H9 (cell line): ENCODE data around the gene MYOCD. TPM values are rescaled to one million over a fixed set of nuclear protein-coding genes. Genes with fewer than 3 reads are reported as not detected.

Experiments
- DNase-seq: peaks from one replicate; pipeline ENCODE4 v3.0.0-alpha.2; 2017
- H2AFZ ChIP-seq: one replicate; pipeline ENCODE4 v1.6.1; 2013; ENCODE audit warnings: mild to moderate bottlenecking, low read length, control low read depth, moderate library complexity
- H2AK5ac ChIP-seq: 2 replicates; pipeline ENCODE4 v1.6.1; 2013; ENCODE audit warnings: low read length, control low read depth, mixed read lengths; ENCODE audit not compliant: insufficient read length
- H2BK120ac ChIP-seq: one replicate; pipeline ENCODE4 v1.6.1; 2013; ENCODE audit warnings: low read depth, mild to moderate bottlenecking, low read length, control low read depth, inconsistent platforms; ENCODE audit not compliant: poor library complexity, severe bottlenecking
- H2BK12ac ChIP-seq: 2 replicates; pipeline ENCODE4 v1.6.1; 2013; ENCODE audit warnings: low read length, control low read depth, mixed read lengths, low read depth; ENCODE audit not compliant: insufficient read length
- H2BK15ac ChIP-seq: 2 replicates; pipeline ENCODE4 v1.6.1; 2013; ENCODE audit warnings: low read depth, low read length, control low read depth
- H2BK20ac ChIP-seq: one replicate; pipeline ENCODE4 v1.6.1; 2013; ENCODE audit warnings: low read depth, mild to moderate bottlenecking, low read length, control low read depth, inconsistent platforms; ENCODE audit not compliant: poor library complexity, severe bottlenecking
- H2BK5ac ChIP-seq: 2 replicates; pipeline ENCODE4 v1.6.1; 2013; ENCODE audit warnings: low read length, control low read depth, mixed read lengths; ENCODE audit not compliant: insufficient read length
- H3K14ac ChIP-seq: 2 replicates; pipeline ENCODE4 v1.6.1; 2013; ENCODE audit warnings: low read length, control low read depth; ENCODE audit not compliant: insufficient read depth
- H3K18ac ChIP-seq: 2 replicates; pipeline ENCODE4 v1.6.1; 2013; ENCODE audit warnings: low read depth, mild to moderate bottlenecking, mixed read lengths, low read length, control low read depth; ENCODE audit not compliant: insufficient read length
- H3K23ac ChIP-seq: 2 replicates; pipeline ENCODE4 v1.6.1; 2013; ENCODE audit warnings: low read length, control low read depth, mixed read lengths, low read depth; ENCODE audit not compliant: insufficient read length
- H3K23me2 ChIP-seq: 2 replicates; pipeline ENCODE4 v1.6.1; 2013; ENCODE audit warnings: low read depth, mild to moderate bottlenecking, mixed read lengths, low read length, control low read depth; ENCODE audit not compliant: insufficient read length, poor library complexity, severe bottlenecking
- H3K27ac ChIP-seq: 2 replicates; pipeline ENCODE4 v1.5.1; 2013; ENCODE audit warnings: low read length, control low read depth, mixed read lengths, low read depth; ENCODE audit not compliant: insufficient read length
- H3K27me3 ChIP-seq: 2 replicates; pipeline ENCODE4 v1.6.1; 2013; ENCODE audit warnings: low read length, control low read depth, inconsistent platforms; ENCODE audit not compliant: insufficient read depth
- H3K4ac ChIP-seq: 2 replicates; pipeline ENCODE4 v1.6.1; 2013; ENCODE audit warnings: low read depth, mild to moderate bottlenecking, control low read depth, inconsistent platforms, low read length, moderate library complexity
- H3K4me1 ChIP-seq: 2 replicates; pipeline ENCODE4 v1.6.1; 2013; ENCODE audit warnings: low read length, control low read depth, inconsistent platforms; ENCODE audit not compliant: insufficient read depth
- H3K4me2 ChIP-seq: 2 replicates; pipeline ENCODE4 v1.6.1; 2013; ENCODE audit warnings: low read length, control low read depth, mixed read lengths; ENCODE audit not compliant: insufficient read length, insufficient read depth
- H3K56ac ChIP-seq: 2 replicates; pipeline ENCODE4 v1.6.1; 2013; ENCODE audit warnings: low read depth, mild to moderate bottlenecking, mixed read lengths, low read length, control low read depth; ENCODE audit not compliant: insufficient read length
- H3K79me1 ChIP-seq: 2 replicates; pipeline ENCODE4 v1.6.1; 2013; ENCODE audit warnings: low read depth, mild to moderate bottlenecking, moderate library complexity, low read length, control low read depth, inconsistent platforms; ENCODE audit not compliant: insufficient read depth, poor library complexity, severe bottlenecking
- H3K79me2 ChIP-seq: 2 replicates; pipeline ENCODE4 v1.6.1; 2013; ENCODE audit warnings: low read length, control low read depth, inconsistent platforms; ENCODE audit not compliant: insufficient read depth
- H3K9ac ChIP-seq: 2 replicates; pipeline ENCODE4 v1.6.1; 2013; ENCODE audit warnings: low read length, control low read depth, mixed read lengths; ENCODE audit not compliant: insufficient read length; ENCODE audit errors: extremely low read depth
- H3K9me3 ChIP-seq: one replicate; pipeline ENCODE4 v1.6.1; 2013; ENCODE audit warnings: low read depth, low read length, inconsistent platforms; ENCODE audit not compliant: control insufficient read depth
- H3T11ph ChIP-seq: one replicate; pipeline ENCODE4 v1.6.1; 2013; ENCODE audit warnings: mild to moderate bottlenecking, low read length, control low read depth, inconsistent platforms
- H4K20me1 ChIP-seq: one replicate; pipeline ENCODE4 v1.6.1; 2013; ENCODE audit not compliant: control insufficient read depth, insufficient read length, insufficient read depth
- H4K5ac ChIP-seq: 2 replicates; pipeline ENCODE4 v1.6.1; 2013; ENCODE audit warnings: low read depth, mild to moderate bottlenecking, mixed read lengths, low read length, control low read depth; ENCODE audit not compliant: insufficient read length
- H4K8ac ChIP-seq: replicated peaks from 2 replicates; pipeline ENCODE4 v1.6.1; 2013; ENCODE audit warnings: low read length, control low read depth, mixed read lengths, low read depth; ENCODE audit not compliant: insufficient read length
- H4K91ac ChIP-seq: 2 replicates; pipeline ENCODE4 v1.6.1; 2013; ENCODE audit warnings: low read depth, mild to moderate bottlenecking, moderate library complexity, mixed read lengths, low read length, control low read depth; ENCODE audit not compliant: insufficient read length
- H3K27ac Mint-ChIP-seq, 3 experiments: 2 replicates in 2 of 3; 3 replicates in 1 of 3; pipeline ENCODE4 v1.8.0; 2020 to 2021; ENCODE audit warnings: mixed read lengths in 3 of 3, mild to moderate bottlenecking in 1 of 3, moderate library complexity in 1 of 3
- H3K27me3 Mint-ChIP-seq: 2 replicates; pipeline ENCODE4 v1.8.0; 2021; ENCODE audit warnings: low read depth, mild to moderate bottlenecking, moderate library complexity, mixed read lengths
- H3K36me3 Mint-ChIP-seq, 3 experiments: 2 replicates in 2 of 3; 3 replicates in 1 of 3; pipeline ENCODE4 v1.8.0; 2020 to 2021; ENCODE audit warnings: low read depth in 3 of 3, mixed read lengths in 3 of 3; ENCODE audit not compliant: insufficient read depth in 1 of 3
- H3K4me1 Mint-ChIP-seq, 2 experiments: 2 replicates each; pipeline ENCODE4 v1.8.0; 2020; ENCODE audit warnings: mixed read lengths in 2 of 2
- H3K4me3 Mint-ChIP-seq, 2 experiments: 2 replicates in 1 of 2; 3 replicates in 1 of 2; pipeline ENCODE4 v1.8.0; 2020 to 2021; ENCODE audit warnings: mild to moderate bottlenecking in 2 of 2, mixed read lengths in 2 of 2, moderate library complexity in 1 of 2
- H3K9me3 Mint-ChIP-seq, 2 experiments: 2 replicates in 1 of 2; 3 replicates in 1 of 2; pipeline ENCODE4 v1.8.0; 2020; ENCODE audit warnings: mild to moderate bottlenecking in 2 of 2, mixed read lengths in 2 of 2, moderate library complexity in 1 of 2
- WGBS: extraction: QIAGEN DNeasy Blood & Tissue Kit; methylation state at CpG from one replicate; pipeline ENCODE4 v1.1.7; 2013; ENCODE audit warnings: missing lambda C conversion rate, low lambda C conversion rate, mixed read lengths; ENCODE audit not compliant: insufficient read length; ENCODE audit errors: extremely low coverage; 5-methylcytosine and 5-hydroxymethylcytosine counted together
- total RNA-seq: library from RNA; stranded (reverse); gene quantifications from 2 replicates; pipeline ENCODE4 v1.2.1, GENCODE V29; 2021
- TF ChIP-seq, protein P1 (sequence below): fragments of 200-600 bp; sonication (generic); conservative IDR thresholded peaks from 3 replicates; pipeline ENCODE4 v1.8.0; 2021; ENCODE audit warnings: antibody characterized with exemption, mild to moderate bottlenecking

MYOCD gene
- total RNA-seq, 1 experiment from 2014 or later = 0.17 TPM

DNA sequence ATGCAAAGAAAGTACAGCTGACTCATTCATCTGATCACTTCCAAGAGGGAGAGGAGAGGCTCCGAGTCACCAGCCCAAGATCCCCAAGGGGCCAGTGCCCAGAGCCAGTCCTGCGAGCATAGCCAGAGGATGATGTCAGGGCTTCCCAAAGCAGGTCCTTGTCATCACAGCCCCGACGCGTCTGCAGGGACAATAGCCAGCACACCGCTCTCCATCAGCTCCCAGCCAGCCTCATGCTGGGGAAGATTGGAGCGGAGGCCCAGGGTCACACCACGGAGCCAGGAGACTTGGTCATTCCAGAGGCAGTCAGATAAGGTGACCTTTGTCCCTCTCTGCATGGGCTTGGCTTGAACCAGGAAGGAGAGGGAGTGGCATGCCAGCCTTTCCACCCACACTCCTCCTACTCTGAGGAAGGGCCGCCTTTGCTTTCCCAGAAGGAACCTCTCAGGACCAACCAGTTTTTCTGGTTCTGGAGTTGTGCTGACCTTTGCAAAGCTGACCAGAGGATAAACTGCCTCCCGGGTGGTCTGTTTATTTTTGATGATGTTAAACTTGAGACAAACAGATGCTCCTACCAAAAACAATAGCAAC is 65.3 kb downstream of the MYOCD start:
- H3K9me3 Mint-ChIP-seq = no peaks in the 10 kb centered on the region
- Histone ChIP-seq H3T11ph (no peak overlapping the region), H3K27me3 (no peaks in the 10 kb centered on the region), H4K20me1 (no peaks in the 10 kb centered on the region), H3K18ac (peak overlapping the region; percentile 69), H2AK5ac (no peak overlapping the region), H3K4me2 (no peak overlapping the region), H3K4me1 (peaks cover 4% of the 10 kb centered on the region; the same call in 1 of the 2 replicates), H4K8ac (no peak overlapping the region), H3K9ac (no peak overlapping the region), H2BK120ac (no peak overlapping the region), H3K56ac (no peak overlapping the region), H3K4ac (no peak overlapping the region), H3K79me2 (no peaks in the 10 kb centered on the region), H3K9me3 (no peaks in the 10 kb centered on the region), H2AFZ (peak overlapping the region; percentile 24), H3K23ac (no peak overlapping the region), H3K23me2 (no peaks in the 10 kb centered on the region), H3K79me1 (no peaks in the 10 kb centered on the region), H2BK15ac (no peak overlapping the region), H2BK5ac (no peak overlapping the region), H3K27ac (no peak overlapping the region), H4K91ac (no peak overlapping the region), H4K5ac (no peak overlapping the region), H2BK12ac (no peak overlapping the region), H3K14ac (peak overlapping the region; percentile 33; the same call in 1 of the 2 replicates), H2BK20ac (no peak overlapping the region)
- H3K36me3 Mint-ChIP-seq = no peaks in the 10 kb centered on the region
- TF ChIP-seq, protein P1, sequence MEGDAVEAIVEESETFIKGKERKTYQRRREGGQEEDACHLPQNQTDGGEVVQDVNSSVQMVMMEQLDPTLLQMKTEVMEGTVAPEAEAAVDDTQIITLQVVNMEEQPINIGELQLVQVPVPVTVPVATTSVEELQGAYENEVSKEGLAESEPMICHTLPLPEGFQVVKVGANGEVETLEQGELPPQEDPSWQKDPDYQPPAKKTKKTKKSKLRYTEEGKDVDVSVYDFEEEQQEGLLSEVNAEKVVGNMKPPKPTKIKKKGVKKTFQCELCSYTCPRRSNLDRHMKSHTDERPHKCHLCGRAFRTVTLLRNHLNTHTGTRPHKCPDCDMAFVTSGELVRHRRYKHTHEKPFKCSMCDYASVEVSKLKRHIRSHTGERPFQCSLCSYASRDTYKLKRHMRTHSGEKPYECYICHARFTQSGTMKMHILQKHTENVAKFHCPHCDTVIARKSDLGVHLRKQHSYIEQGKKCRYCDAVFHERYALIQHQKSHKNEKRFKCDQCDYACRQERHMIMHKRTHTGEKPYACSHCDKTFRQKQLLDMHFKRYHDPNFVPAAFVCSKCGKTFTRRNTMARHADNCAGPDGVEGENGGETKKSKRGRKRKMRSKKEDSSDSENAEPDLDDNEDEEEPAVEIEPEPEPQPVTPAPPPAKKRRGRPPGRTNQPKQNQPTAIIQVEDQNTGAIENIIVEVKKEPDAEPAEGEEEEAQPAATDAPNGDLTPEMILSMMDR = no peak
- H3K4me1 Mint-ChIP-seq = peaks cover 29 to 31% of the 10 kb centered on the region in 2 experiments
- H3K4me3 Mint-ChIP-seq = no peak overlapping the region
- peak; percentile 89 for DNase-seq
- peak overlapping the region; percentile 74 to 87 (median 78); a peak in 5 of 7 replicates for H3K27ac Mint-ChIP-seq
- no CpG with 5 or more reads among the region's 10 CpGs for WGBS
- H3K27me3 Mint-ChIP-seq = no peaks in the 10 kb centered on the region
